OCI-LY7 (cell line): ENCODE measurements around the gene DPEP3. TPM values are rescaled to one million over a fixed set of nuclear protein-coding genes. Genes with fewer than 3 reads are reported as not detected.

Experiments used
- BruUV-seq: library from RNA; stranded (reverse); fragments of 400-500 nt; replicated peaks from 2 replicates; lab custom pipeline; 2021; lab: Mats Ljungman, UMichigan
- CTCF ChIA-PET: fragments of 300-600 bp; sonication (Branson Sonifier 250); formaldehyde crosslinking; loops from one replicate; lab custom pipeline; 2022; ENCODE audit warnings: antibody characterized with exemption; ENCODE audit not compliant: unreplicated experiment; lab: Charles Lee
- POLR2A ChIA-PET: fragments of 300-600 bp; sonication (Branson Sonifier 250); formaldehyde crosslinking; loops from one replicate; lab custom pipeline; 2022; ENCODE audit warnings: antibody characterized with exemption; lab: Charles Lee
- DNase-seq: peaks from one replicate; pipeline ENCODE4 v3.0.0-alpha.2; 2015; ENCODE audit warnings: low spot score
- H2AFZ ChIP-seq: fragments of 200-600 bp; sonication (generic), shearing (Covaris generic); 2 replicates; pipeline ENCODE4 v1.6.1; 2014; ENCODE audit warnings: mild to moderate bottlenecking, antibody characterized with exemption, low read length, moderate library complexity
- H3K27ac ChIP-seq: fragments of 200-600 bp; sonication (generic); 2 replicates; pipeline ENCODE4 v1.5.1; 2014; ENCODE audit warnings: mixed run types, low read depth, mild to moderate bottlenecking, moderate library complexity, low read length, inconsistent platforms; ENCODE audit not compliant: poor library complexity, severe bottlenecking
- H3K36me3 ChIP-seq: fragments of 200-600 bp; sonication (generic); 2 replicates; pipeline ENCODE4 v1.6.1; 2014; ENCODE audit warnings: mild to moderate bottlenecking, antibody characterized with exemption, low read length, moderate library complexity, mixed read lengths; ENCODE audit not compliant: insufficient read depth
- H3K4me1 ChIP-seq: fragments of 200-600 bp; sonication (generic); 2 replicates; pipeline ENCODE4 v1.5.1; 2014; ENCODE audit warnings: mild to moderate bottlenecking, low read length; ENCODE audit not compliant: insufficient read depth, poor library complexity, severe bottlenecking
- H3K4me2 ChIP-seq: fragments of 200-600 bp; sonication (generic); 2 replicates; pipeline ENCODE4 v1.6.1; 2014; ENCODE audit warnings: mild to moderate bottlenecking, low read length
- H3K4me3 ChIP-seq: fragments of 200-600 bp; sonication (generic); 2 replicates; pipeline ENCODE4 v1.5.1; 2014; ENCODE audit warnings: mild to moderate bottlenecking, low read depth, low read length; ENCODE audit not compliant: poor library complexity, severe bottlenecking
- H3K79me2 ChIP-seq: fragments of 200-600 bp; sonication (generic); 2 replicates; pipeline ENCODE4 v1.6.1; 2016; ENCODE audit warnings: low read depth, mild to moderate bottlenecking, low read length, moderate library complexity, mixed read lengths; ENCODE audit not compliant: insufficient read depth
- H3K9me2 ChIP-seq: fragments of 200-600 bp; sonication (generic); 2 replicates; pipeline ENCODE4 v1.6.1; 2016; ENCODE audit warnings: mild to moderate bottlenecking, low read length, mixed read lengths; ENCODE audit not compliant: insufficient read depth
- H3K9me3 ChIP-seq: fragments of 200-600 bp; sonication (generic); 2 replicates; pipeline ENCODE4 v1.6.1; 2014; ENCODE audit warnings: mild to moderate bottlenecking, mixed run types, low read length, mixed read lengths
- H4K20me1 ChIP-seq: fragments of 200-600 bp; sonication (generic); 2 replicates; pipeline ENCODE4 v1.6.1; 2014; ENCODE audit warnings: mild to moderate bottlenecking, antibody characterized with exemption, low read length, moderate library complexity, mixed read lengths; ENCODE audit not compliant: insufficient read depth
- EZH2phosphoT487 ChIP-seq: fragments of 200-600 bp; sonication (generic); IDR thresholded peaks from 2 replicates; pipeline ENCODE4 v1.6.1; 2018; ENCODE audit warnings: low read depth, borderline replicate concordance, mild to moderate bottlenecking, mixed run types, antibody characterized with exemption, low read length, moderate library complexity, mixed read lengths
- intact Hi-C: fragments of 100-400 bp; cut with micrococcal nuclease; formaldehyde crosslinking; loops from one replicate; pipeline ENCODE4 v1.10.0; 2022; ENCODE audit not compliant: unreplicated experiment
- total RNA-seq, 2 experiments: library from RNA; depleted of rRNA in 1 of 2; stranded (reverse); fragments of >200 nt in 1 of 2; shearing (Covaris generic) in 1 of 2; gene quantifications; 2 replicates each; pipeline ENCODE4 v1.2.3, GENCODE V29; 2014 to 2022
- TF ChIP-seq, protein P1 (sequence below): fragments of 200-600 bp; sonication (generic); conservative IDR thresholded peaks from 2 replicates; pipeline ENCODE4 v1.5.1; 2014; ENCODE audit warnings: mild to moderate bottlenecking, antibody characterized with exemption, low read length, moderate library complexity, mixed read lengths

DPEP3 gene
- total RNA-seq, 2 experiments from 2014 or later: not detected

DNA sequence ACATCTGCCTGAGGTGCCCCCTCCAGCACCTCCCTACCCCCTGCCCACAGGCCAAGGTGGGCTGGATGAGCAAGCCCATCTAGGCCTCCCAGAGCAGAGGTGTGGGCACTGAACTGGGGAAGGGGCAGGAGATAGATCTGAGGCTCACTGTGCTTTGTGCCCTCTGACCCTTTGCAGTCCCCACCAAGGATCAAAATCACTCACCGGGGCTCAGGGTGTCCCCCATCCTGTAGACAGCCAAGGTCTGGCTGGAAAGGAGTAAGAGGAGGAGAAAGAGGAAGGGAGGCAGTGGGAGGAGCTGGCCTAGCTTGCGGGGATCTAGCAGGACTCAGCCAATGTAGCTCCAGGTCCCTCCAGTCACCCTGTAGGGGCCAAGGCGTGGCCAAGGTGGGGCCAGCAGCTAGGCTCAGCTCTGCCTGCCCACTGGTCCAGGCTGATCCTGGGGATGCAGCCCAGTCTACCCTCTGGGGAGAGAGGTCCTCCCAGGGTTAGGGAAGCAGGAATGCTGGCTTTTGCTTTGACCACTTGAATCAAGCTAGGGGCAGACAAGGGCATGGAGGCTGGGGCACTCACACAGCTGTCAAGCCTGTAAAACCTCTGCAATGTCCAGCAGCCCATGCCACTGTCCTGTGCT, 13.6 kb downstream of the DPEP3 start:
- Histone ChIP-seq H3K9me3 (no peaks in the 10 kb centered on the region), H3K4me2 (peak overlapping the region; percentile 84), H3K4me3 (peak overlapping the region; percentile 86), H2AFZ (no peak overlapping the region; the same call in 1 of the 2 replicates), H3K9me2 (no peaks in the 10 kb centered on the region), H3K36me3 (no peaks in the 10 kb centered on the region), H3K27ac (no peak overlapping the region), H4K20me1 (no peaks in the 10 kb centered on the region), H3K79me2 (no peaks in the 10 kb centered on the region), H3K4me1 (peaks cover 34% of the 10 kb centered on the region)
- no TSS peak for BruUV-seq
- TF ChIP-seq, protein P1, sequence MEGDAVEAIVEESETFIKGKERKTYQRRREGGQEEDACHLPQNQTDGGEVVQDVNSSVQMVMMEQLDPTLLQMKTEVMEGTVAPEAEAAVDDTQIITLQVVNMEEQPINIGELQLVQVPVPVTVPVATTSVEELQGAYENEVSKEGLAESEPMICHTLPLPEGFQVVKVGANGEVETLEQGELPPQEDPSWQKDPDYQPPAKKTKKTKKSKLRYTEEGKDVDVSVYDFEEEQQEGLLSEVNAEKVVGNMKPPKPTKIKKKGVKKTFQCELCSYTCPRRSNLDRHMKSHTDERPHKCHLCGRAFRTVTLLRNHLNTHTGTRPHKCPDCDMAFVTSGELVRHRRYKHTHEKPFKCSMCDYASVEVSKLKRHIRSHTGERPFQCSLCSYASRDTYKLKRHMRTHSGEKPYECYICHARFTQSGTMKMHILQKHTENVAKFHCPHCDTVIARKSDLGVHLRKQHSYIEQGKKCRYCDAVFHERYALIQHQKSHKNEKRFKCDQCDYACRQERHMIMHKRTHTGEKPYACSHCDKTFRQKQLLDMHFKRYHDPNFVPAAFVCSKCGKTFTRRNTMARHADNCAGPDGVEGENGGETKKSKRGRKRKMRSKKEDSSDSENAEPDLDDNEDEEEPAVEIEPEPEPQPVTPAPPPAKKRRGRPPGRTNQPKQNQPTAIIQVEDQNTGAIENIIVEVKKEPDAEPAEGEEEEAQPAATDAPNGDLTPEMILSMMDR: no peak
- no peak for TF ChIP-seq EZH2phosphoT487
- DNase-seq: no peak
- POLR2A ChIA-PET: interaction anchor here (0.5 kb wide), 2 partner anchors 182 to 251 kb away, joined by 3 to 4 read pairs; no protein-coding TSS in a partner anchor
- intact Hi-C loops: no loop called here
- CTCF ChIA-PET: no interaction called here

DNA sequence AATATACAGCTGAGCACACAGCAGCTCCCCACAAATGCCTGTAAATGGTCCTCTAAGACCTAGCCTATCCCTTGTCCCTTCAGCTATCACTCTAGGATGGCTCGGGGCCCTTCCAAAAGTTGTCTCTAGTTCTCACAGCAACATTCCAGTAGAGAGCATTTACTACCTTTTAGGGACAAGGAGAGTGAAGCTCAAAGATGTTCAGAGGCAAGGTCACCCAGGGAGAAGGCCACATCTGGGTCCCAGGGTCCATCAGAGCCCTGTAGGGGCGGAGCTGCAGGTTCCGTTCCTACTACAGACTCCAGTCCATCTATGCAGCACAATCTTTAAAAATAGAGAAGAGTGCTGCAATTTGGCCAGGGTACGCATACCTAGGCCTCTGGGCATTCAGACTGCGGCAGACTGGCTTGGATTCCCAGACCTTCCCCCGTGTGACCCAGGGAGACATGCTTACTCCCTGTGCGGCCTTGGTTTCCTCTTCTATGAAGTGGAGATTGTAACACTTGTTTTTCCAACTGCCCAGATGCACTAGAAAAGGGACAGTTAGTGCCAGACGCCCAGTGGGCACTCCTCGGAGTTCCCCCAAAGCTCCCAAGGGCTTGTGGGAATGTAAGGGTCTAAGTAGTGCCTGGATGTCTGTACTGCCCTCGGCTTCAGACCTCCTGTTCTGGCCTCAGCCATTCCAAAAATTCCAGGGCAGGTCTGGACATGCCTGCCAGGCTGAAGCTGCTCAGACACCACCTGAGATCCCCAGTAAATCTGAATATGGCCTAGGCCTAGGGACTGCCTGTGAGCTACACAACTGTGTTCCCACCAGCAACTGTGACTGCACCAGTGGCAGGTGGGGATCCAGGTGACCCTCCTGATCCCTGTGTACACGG, 14.4 kb downstream of the DPEP3 start:
- Histone ChIP-seq H4K20me1 (no peaks in the 10 kb centered on the region), H3K27ac (no peak overlapping the region), H3K4me1 (peaks cover 34% of the 10 kb centered on the region), H3K36me3 (no peaks in the 10 kb centered on the region), H3K9me3 (no peaks in the 10 kb centered on the region), H3K4me3 (no peak overlapping the region), H2AFZ (no peak overlapping the region), H3K9me2 (no peaks in the 10 kb centered on the region), H3K79me2 (no peaks in the 10 kb centered on the region), H3K4me2 (0 out of 2 replicates have a peak overlapping the region, but pooled peaks have one; percentile 8)
- intact Hi-C loops: no loop called here
- TF ChIP-seq, protein P1: no peak
- TF ChIP-seq EZH2phosphoT487: no peak
- ChIA-PET CTCF (interaction anchor here (0.5 kb wide), 2 partner anchors 33 to 138 kb away, joined by 3 to 6 read pairs; no protein-coding TSS in a partner anchor), POLR2A (interaction anchor here (0.5 to 1.1 kb wide), 5 partner anchors 20 to 252 kb away, joined by 3 to 6 read pairs (median 3); no protein-coding TSS in a partner anchor)
- DNase-seq: no peak
- BruUV-seq: no TSS peak
